Left forelimb (tissue), 1 donor: ENCODE measurements around the gene RCAN3.
"Not testable (repeated sequence)": the region's sequence is repeated elsewhere in the genome, so short reads cannot be mapped to it uniquely, and the experiment has no call there.

ENCODE experiments used
- DNase-seq: peaks from one replicate; pipeline ENCODE4 v3.0.0-alpha.2; 2018; ENCODE audit warnings: low spot score

RCAN3 gene

DNA sequence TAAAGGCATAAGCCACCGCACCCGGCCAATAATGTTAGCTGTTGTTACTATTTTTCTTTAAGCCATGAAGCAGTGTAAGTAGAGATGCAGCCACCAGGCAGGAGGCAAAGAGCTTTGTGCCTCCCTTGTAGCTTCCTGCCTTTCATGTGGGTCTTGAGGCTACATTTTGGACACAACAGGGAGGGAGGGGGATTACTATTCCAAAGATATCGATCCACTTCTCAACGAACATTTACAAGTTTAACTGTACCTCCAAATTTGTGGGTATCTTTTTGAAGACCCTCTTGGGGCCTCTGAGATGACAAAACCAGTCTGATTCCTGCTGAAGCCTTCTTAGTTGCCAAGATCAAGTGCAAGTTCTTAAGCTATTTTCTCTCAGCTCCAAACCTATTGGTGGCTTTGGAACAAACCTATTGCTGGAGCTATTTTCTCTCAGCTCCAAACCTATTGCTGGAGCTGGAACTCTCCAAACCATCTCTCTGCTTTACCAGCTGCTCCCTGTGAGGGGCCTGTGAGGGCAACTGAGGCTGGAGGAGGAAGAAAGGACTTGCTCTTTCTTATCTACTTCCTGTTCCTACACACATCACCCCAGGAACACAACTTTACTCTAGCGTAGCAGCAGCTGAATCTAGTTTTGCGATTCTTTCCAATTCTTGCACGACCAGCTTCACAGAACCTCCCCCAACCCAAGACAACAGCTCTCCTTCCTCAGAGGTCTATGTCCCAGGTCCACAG is 16.1 kb upstream of the RCAN3 start:
- no peak for DNase-seq

- no peak for DNase-seq
Observed at GRCh38 chr1:24487455-24487854, 15.2 kb upstream of the RCAN3 start.

- not testable (repeated sequence) for DNase-seq
Observed at GRCh38 chr1:24488159-24488558, 14.5 kb upstream of the RCAN3 start.

- no peak for DNase-seq
Observed at GRCh38 chr1:24489674-24490073, 13.0 kb upstream of the RCAN3 start.

GRCh38 chr1:24490101-24490781 is 12.4 kb upstream of the RCAN3 start:
- DNase-seq: no peak

DNA sequence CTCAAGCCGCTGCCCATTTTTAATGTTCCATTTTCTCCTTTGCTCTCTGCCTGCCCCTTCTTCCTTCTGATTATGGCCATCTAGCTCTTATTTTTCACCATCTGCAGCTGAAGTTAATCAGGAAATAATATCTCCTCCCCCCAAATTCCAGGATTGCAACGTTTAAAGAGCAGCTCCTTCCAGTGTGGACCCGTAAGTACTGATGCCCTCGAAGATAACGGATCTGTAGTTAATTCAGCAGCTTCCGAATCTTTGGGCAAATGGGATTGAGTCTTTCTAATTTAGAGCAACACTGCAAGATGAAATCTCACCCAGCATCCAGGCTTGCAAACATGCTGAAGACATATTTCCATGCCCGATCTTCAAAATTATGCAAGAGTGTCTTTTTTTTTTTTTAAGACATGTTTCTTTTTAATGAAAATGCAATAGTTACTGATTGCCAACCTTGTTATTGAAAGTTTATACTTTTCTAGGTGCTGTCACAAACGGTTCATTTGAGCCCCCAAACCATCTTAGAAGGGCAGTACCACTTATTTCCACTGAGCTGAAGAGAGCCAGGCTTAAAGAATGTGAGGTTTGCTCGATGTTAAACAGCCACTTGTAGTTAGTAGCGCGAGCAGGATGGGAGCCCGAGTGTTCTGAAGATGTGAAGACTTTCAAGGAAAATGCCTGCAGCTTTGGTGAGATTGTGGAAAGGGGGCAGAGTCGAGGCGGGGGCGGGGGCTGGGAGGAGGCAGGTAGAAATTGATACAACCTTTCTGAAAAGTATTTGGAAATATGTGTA is 10.9 kb upstream of the RCAN3 start:
- DNase-seq: no peak

GRCh38 chr1:24492935-24493334 is 9.7 kb upstream of the RCAN3 start:
- not testable (repeated sequence) for DNase-seq

DNA sequence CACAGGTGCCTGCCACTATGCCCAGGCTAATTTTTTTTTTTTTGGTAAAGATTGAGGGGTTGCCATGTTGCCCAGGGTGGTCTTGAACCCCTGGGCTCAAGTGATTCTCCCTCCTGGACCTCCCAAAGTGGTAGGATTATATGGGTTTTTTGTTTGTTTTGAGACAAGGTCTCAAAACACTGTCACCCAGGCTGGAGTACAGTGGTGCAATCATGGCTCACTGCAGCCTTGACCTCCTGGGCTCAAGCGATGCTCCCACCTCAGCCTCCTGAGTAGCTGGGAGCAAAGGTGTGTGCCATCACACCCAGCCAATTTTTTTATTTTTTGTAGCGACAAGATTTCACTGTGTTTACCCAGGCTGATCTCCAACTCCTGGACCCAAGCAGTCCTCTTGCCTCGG is 8.9 kb upstream of the RCAN3 start:
- DNase-seq: no peak

DNA sequence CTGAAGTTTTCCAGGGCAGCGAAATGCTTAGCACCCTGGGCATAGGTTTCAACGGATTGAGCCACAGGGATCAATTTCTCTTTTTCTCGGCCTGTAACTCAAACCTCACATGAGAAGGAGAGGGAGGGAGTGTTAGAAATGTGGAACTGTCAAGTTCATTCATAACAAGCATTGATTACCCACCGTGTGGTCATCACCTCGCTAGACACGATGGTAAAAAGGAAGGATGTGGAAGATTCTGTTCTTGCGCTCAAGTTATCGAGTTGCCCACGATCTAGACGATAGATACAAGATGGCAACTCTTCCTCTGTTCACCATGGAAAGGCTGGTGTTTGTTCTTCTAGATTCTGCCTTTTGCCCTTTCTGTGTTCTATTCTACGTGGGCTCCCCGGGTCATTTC is 4.0 kb upstream of the RCAN3 start:
- no peak for DNase-seq

GRCh38 chr1:24500448-24501048 is 2.1 kb upstream of the RCAN3 start:
- DNase-seq: no peak

DNA sequence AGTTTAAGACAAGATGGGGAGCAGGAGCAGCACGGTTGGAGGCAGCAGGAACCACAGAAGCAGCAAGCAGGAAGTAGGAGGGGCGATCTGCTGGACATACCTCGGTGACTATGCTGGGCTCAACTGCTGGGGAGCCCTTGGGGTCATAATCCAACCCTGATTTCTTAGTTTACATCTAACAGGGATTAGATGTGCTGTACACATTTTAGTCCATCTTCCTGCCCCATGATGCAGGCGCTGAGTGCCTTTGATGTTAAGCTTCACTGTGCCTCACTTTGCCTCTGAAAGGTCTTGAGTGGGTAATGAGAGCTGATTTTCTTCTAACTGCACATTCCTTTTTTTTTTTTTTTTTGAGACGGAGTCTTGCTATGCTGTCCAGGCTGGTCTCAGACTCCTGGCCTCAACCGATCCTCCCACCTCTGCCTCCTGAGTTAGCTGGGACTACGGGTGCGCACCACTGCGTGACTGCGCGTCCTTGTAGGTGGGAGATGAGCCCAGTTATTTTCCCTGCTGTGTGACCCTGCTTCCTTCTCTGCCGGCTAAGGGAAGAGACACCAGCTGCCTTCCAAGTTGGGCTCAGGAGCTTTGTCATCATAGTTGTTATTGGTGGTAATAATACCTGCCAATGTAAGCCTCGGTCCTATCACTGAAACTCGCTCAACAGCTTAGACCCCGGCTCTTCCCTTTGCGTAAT is 1.1 kb upstream of the RCAN3 start:
- no peak for DNase-seq

DNA sequence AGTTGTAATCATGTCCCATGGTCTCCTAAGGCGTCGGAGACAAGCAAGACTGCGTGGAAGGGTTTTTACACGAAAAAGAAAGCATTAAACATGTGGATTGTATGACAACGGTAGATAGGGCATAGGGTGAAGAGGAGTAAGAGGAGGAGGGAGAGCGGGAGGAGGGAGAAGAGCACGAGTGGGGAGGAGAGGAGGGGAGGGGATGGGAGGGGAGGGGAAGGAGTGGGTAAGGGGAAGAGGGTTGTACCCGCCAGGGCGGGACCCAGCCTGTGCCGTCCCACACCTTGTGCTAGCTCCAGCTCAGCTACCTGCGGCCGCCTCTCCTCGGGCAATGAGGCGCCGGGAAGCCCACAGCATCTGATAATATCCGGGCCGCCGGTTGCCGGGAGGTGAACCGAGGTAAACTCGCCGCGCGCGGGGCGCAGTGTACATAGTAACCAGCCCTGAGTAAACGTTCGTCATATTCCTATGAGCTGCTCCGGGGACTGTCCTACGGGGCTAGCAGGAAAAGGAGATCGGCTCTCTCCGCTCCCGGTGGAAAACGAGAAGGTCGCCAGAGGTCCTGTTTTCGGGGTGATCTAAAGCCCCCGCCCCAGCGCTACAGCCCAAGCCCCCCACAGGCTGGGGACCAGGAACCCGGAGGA is 449 bp upstream of the RCAN3 start:
- peak; percentile 74 for DNase-seq

DNA sequence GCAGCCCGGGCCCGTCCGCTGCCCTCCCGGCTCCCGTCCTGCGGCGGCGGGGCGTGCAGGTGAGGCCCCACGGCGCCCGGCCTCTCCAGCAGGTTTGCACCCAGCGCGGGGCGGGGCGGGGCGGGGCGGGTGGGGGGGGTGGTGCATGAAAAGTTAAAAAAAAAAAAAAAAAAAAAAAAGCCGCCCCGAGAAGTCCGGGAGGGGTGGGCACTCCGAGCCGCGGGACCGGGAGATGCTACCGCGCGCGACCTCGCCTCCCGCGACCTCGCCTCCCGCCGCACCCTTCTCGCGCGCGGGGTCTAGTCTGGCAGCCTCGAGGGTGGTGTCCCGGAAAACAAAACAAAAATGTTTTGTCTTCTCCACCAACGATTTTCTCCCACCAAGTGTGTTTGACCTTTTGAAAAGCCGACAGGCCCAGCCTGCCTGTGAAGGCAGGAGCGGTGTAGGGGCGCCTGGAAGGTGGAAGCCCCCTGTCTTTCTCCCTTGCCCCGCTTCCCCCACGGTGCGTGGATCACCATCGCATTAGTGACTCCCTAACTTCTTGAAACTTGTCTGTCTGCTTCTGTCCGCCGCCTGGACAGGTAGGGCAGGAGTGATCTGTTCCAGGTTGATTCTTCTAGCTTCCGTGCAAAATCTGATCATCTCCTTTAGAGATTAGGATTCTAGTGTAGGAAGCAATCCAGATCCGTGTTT is 569 bp downstream of the RCAN3 start:
- no peak for DNase-seq

GRCh38 chr1:24503870-24504523 is 1.4 kb downstream of the RCAN3 start:
- DNase-seq: no peak

- DNase-seq: no peak
Observed at GRCh38 chr1:24504560-24504959, 1.9 kb downstream of the RCAN3 start.

- DNase-seq: no peak
Observed at GRCh38 chr1:24505816-24506215, 3.2 kb downstream of the RCAN3 start.

- no peak for DNase-seq
Observed at GRCh38 chr1:24506691-24507381, 4.2 kb downstream of the RCAN3 start.

- DNase-seq: no peak
Observed at GRCh38 chr1:24507405-24507804, 4.8 kb downstream of the RCAN3 start.

GRCh38 chr1:24508911-24509310 is 6.3 kb downstream of the RCAN3 start:
- DNase-seq: no peak

DNA sequence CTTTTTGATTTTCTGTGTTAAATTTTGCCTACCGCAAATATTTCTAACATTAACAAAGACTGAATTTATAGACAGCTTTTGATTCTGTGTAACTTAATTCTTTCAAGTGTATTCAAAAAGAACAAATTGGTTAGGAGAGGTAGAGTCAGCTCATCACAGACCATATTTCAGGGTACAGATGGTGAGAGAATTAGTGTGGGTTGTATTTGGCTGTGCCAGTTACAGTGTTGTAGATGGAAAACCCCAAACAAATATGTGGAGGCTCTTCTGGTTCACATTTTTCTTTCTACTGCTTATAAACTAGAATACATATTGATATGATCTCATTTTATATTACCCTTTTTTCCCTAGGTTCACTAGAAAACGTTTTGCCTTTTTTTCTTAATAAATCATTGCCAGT is 11.1 kb downstream of the RCAN3 start:
- DNase-seq: no peak
